ENCODE data around the gene GNAI3. TPM values are rescaled to one million over a fixed set of nuclear protein-coding genes. Genes with fewer than 3 reads are reported as not detected.

Gene GNAI3
- total RNA-seq, 1 experiment from 2014 or later, result 6.8 TPM

DNA sequence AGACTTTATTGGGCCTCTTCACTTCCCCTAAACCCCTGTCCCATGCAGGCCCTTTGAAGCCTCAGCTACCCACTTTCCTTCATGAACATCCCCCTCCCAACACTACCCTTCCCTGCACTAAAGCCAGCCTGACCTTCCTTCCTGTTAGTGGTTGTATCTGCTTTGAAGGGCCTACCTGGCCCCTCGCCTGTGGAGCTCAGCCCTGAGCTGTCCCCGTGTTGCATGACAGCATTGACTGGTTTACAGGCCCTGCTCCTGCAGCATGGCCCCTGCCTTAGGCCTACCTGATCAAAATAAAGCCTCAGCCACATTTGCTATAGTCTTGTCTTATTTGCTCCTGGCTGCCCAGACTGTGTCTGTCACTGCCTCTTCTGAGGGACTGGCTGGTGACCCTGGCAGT, 113.0 kb downstream of the GNAI3 start:
- CTCF ChIA-PET, result no interaction called here
- DNase-seq, result no peak
- H3K36me3 ChIP-seq (ENCODE audit: low read depth, low read length), result no peaks in the 10 kb centered on the region

DNA sequence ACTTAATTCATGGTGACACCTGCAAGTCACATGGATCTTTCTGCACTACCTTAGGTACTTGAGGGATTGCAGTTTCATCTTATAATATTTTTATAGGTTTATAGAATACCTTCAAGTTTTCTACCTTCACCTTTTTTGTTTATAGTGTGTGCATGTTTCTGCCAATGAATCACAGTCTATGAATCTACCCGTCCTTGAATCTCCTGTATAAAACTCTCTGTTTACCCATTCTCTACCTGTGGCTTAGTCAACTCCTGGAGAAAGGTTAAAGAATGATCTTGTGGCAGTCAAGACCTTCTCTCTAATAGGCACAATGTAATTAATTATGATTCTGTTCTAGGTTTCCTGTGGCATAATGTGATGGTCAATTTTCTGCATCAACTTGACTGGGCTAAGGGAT, 116.3 kb downstream of the GNAI3 start:
- no peak for TF ChIP-seq EZH2phosphoT487 (IDR thresholded peaks at IDR 0.05; ENCODE audit: borderline replicate concordance, low read length)
- TF ChIP-seq EZH2 (IDR thresholded peaks at IDR 0.05; ENCODE audit: low read length, unreplicated experiment), result no peak
- TF ChIP-seq, protein P1, sequence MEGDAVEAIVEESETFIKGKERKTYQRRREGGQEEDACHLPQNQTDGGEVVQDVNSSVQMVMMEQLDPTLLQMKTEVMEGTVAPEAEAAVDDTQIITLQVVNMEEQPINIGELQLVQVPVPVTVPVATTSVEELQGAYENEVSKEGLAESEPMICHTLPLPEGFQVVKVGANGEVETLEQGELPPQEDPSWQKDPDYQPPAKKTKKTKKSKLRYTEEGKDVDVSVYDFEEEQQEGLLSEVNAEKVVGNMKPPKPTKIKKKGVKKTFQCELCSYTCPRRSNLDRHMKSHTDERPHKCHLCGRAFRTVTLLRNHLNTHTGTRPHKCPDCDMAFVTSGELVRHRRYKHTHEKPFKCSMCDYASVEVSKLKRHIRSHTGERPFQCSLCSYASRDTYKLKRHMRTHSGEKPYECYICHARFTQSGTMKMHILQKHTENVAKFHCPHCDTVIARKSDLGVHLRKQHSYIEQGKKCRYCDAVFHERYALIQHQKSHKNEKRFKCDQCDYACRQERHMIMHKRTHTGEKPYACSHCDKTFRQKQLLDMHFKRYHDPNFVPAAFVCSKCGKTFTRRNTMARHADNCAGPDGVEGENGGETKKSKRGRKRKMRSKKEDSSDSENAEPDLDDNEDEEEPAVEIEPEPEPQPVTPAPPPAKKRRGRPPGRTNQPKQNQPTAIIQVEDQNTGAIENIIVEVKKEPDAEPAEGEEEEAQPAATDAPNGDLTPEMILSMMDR (conservative IDR thresholded peaks at IDR 0.05; ENCODE audit: low read depth, low read length), result no peak
- Histone ChIP-seq H3F3A (ENCODE audit: low read length, unreplicated experiment) (no peaks in the 10 kb centered on the region), H3K9me2 (replicated peaks; ENCODE audit: low read length) (no peaks in the 10 kb centered on the region), H3K9ac (ENCODE audit: low read length) (no peak overlapping the region), H3K79me2 (ENCODE audit: low read length) (no peaks in the 10 kb centered on the region), H2AFZ (ENCODE audit: low read length) (no peak overlapping the region), H3K27me3 (ENCODE audit: low read length) (no peaks in the 10 kb centered on the region), H3K36me3 (ENCODE audit: low read depth, low read length) (no peaks in the 10 kb centered on the region), H3K4me1 (ENCODE audit: insufficient read depth, low read length) (peaks cover 28% of the 10 kb centered on the region), H3K9me3 (ENCODE audit: low read length) (no peaks in the 10 kb centered on the region), H3K4me2 (ENCODE audit: low read length) (no peak overlapping the region), H3K27ac (ENCODE audit: low read length) (peak overlapping the region; percentile 45), H4K20me1 (ENCODE audit: low read length) (no peaks in the 10 kb centered on the region), H3K4me3 (ENCODE audit: low read length) (no peak overlapping the region)
- BruUV-seq (replicated peaks), result no TSS peak
- intact Hi-C loops (cut with micrococcal nuclease), result no loop called here
- ATAC-seq (peak; percentile 14; the same call in 1 of the 2 replicates), DNase-seq (peak; percentile 60)
- ChIA-PET CTCF (no interaction called here), POLR2A (ENCODE audit: unreplicated experiment) (no interaction called here)

More for the DNA sequence above, 113.0 kb downstream of the GNAI3 start:
- Histone ChIP-seq H3K4me1 (ENCODE audit: insufficient read depth, low read length) (peaks cover 18% of the 10 kb centered on the region), H3F3A (ENCODE audit: low read length, unreplicated experiment) (no peaks in the 10 kb centered on the region), H4K20me1 (ENCODE audit: low read length) (no peaks in the 10 kb centered on the region), H3K4me2 (ENCODE audit: low read length) (no peak overlapping the region), H3K79me2 (ENCODE audit: low read length) (no peaks in the 10 kb centered on the region), H3K27ac (ENCODE audit: low read length) (no peak overlapping the region), H3K9ac (ENCODE audit: low read length) (no peak overlapping the region), H3K9me2 (replicated peaks; ENCODE audit: low read length) (no peaks in the 10 kb centered on the region), H3K4me3 (ENCODE audit: low read length) (no peak overlapping the region), H2AFZ (ENCODE audit: low read length) (no peak overlapping the region), H3K9me3 (ENCODE audit: low read length) (no peaks in the 10 kb centered on the region), H3K27me3 (ENCODE audit: low read length) (no peaks in the 10 kb centered on the region)
- intact Hi-C loops (cut with micrococcal nuclease), result no loop called here
- POLR2A ChIA-PET (ENCODE audit: unreplicated experiment), result no interaction called here
- no TSS peak for BruUV-seq (replicated peaks)
- TF ChIP-seq, protein P1 (conservative IDR thresholded peaks at IDR 0.05; ENCODE audit: low read depth, low read length), result no peak
- TF ChIP-seq EZH2 (IDR thresholded peaks at IDR 0.05; ENCODE audit: low read length, unreplicated experiment), result no peak
- TF ChIP-seq EZH2phosphoT487 (IDR thresholded peaks at IDR 0.05; ENCODE audit: borderline replicate concordance, low read length), result no peak
- no peak for ATAC-seq

DNA sequence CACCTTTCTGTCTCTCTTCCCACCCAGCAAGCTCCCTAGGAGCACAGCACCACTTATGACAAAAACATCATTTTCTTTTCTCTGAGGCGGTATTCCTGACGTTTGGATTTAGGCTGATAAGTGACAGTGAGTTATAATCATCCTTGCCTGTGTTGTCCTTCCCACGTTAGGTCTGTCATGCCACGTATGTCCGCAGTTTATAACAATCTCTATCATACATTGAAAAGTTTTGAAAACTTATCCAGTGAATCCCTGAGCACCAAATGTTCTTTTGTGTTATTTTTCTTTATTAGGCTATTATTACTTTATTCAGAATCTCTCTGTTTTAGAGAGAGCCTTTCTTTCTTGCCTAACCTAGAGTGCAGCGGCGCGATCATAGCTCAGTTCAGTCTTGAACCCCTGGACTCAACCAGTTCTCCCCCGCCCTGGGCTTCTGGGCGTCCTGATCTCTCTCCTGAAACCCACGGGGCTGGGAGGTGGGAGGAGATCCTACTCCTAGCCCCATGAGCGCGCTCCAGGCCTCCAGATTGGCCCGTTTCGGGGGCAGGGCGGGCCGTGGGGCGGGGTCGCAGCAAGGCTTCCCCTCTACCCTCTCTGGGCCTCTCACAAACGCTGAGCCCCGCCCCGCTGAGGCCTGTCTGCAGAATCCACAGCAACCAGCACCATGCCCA, 119.2 kb downstream of the GNAI3 start, which contains the start of gene GSTM2:
Gene GSTM2 (plus strand): TSS at position 606 of the 671 bp plus-strand sequence. CDS start 59 bp downstream, at position 665.
- Histone ChIP-seq H3K36me3 (ENCODE audit: low read depth, low read length) (no peaks in the 10 kb centered on the region), H3K9me2 (replicated peaks; ENCODE audit: low read length) (no peaks in the 10 kb centered on the region), H2AFZ (ENCODE audit: low read length) (peak within 1 kb of the TSS; percentile 69), H3K9ac (ENCODE audit: low read length) (peak within 1 kb of the TSS; percentile 4; the same call in 1 of the 2 replicates), H3K4me1 (ENCODE audit: insufficient read depth, low read length) (peaks cover 28% of the 10 kb centered on the region), H3K4me2 (ENCODE audit: low read length) (peak within 1 kb of the TSS; percentile 75), H3K27ac (ENCODE audit: low read length) (no peak within 1 kb of the TSS), H3K79me2 (ENCODE audit: low read length) (no peaks in the 10 kb centered on the region), H3K4me3 (ENCODE audit: low read length) (peak within 1 kb of the TSS; percentile 64), H4K20me1 (ENCODE audit: low read length) (no peaks in the 10 kb centered on the region), H3K27me3 (ENCODE audit: low read length) (no peaks in the 10 kb centered on the region), H3F3A (ENCODE audit: low read length, unreplicated experiment) (no peaks in the 10 kb centered on the region), H3K9me3 (ENCODE audit: low read length) (no peaks in the 10 kb centered on the region)
- ChIA-PET CTCF (no interaction called here), POLR2A (ENCODE audit: unreplicated experiment) (interaction anchor here (0.6 kb wide), 1 partner anchor 919 kb away, joined by 3 read pairs; no protein-coding TSS in a partner anchor)
- intact Hi-C loops (cut with micrococcal nuclease), result no loop called here
- TF ChIP-seq, protein P1 (conservative IDR thresholded peaks at IDR 0.05; ENCODE audit: low read depth, low read length), result no peak
- no peak for TF ChIP-seq EZH2phosphoT487 (IDR thresholded peaks at IDR 0.05; ENCODE audit: borderline replicate concordance, low read length)
- TF ChIP-seq EZH2 (IDR thresholded peaks at IDR 0.05; ENCODE audit: low read length, unreplicated experiment), result no peak
- BruUV-seq (replicated peaks), result no TSS peak
- DNase-seq, result peak; percentile 86
- ATAC-seq, result peak; percentile 99

All from PC-3 (cell line).